Dermis blood vessel endothelial cell (primary cell): ENCODE data around the gene DMRTB1. TPM values are rescaled to one million over a fixed set of nuclear protein-coding genes. Genes with fewer than 3 reads are reported as not detected.

Experiments used
- DNase-seq: peaks from one replicate; pipeline ENCODE4 v3.0.0; 2010
- total RNA-seq: library from RNA; depleted of rRNA; stranded (reverse); fragments of >200 nt; gene quantifications from 2 replicates; pipeline ENCODE4 v1.2.3, GENCODE V29; 2014

Gene DMRTB1
- total RNA-seq, 1 donor from 2014 or later: not detected

DNA sequence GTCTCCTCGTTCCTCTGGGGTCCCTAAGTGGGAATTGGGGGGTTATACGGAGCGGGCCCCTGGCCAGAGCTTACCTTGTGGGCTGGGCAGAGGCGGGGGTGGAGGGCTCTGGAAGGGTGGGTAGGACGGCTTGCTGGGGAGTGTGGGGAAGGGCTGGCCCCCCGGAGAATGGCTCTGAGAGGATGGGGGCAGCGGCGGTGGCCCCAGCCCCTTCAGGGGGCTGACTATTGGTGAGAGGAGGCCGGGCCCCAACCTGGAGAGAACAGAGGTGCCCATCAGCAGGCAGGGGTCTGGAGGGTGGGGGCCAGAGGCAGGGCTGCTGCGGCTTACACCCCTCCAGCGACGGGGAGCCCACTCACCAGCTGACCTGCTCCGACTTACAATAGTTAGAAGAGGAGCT is 50.6 kb downstream of the DMRTB1 start:
- DNase-seq: no peak

DNA sequence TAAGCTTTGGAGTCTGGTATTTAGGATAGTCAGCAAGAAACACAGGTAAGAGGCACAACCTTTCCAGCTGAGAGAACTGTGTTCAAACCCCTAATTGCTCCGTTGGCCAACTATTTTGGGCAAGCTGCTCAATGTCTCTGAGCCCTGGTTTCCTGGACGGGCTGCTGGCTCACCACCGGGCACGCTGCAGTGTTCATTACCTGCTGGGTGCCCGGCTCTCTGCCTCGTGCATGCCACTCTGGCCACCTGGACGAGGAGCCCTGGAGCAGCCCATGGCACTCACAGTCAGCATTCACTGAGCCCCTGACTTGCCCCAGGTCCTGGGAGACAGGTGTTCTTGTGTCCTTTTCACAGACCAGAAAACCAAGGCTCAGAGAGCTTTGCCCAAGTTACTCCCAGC is 51.0 kb downstream of the DMRTB1 start:
- DNase-seq: no peak

DNA sequence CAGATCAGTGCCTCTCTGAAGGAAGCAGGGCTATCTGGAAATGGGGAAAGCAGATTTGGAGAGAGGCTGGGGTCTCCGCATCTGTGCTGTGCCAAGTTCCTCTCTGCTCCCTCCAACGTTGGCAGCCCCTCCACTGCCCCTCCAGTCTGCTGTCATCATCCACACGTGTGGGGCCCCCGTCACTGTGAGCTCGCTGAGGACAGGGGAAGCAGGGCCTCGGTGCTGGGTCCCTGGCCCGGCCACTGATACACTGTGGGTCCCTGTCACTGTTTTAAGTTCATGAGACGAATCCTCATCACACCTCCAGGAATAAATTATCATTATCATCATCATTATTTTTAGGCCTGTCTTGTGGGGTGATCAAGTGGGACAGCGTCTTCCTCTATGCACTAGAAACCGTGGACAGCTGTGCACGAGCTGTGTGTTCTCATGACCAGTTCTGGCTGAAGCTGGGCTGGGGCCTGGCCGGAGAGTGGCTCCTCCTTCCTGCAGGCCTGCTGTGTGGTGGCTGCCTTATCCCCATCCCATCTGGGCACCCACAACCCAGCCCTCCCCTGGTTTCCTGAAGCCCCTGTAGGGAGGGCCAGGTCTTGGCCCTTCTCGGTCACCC is 52.2 kb downstream of the DMRTB1 start:
- DNase-seq: no peak

GRCh38 chr1:53511933-53512806 is 53.0 kb downstream of the DMRTB1 start:
- no peak for DNase-seq

DNA sequence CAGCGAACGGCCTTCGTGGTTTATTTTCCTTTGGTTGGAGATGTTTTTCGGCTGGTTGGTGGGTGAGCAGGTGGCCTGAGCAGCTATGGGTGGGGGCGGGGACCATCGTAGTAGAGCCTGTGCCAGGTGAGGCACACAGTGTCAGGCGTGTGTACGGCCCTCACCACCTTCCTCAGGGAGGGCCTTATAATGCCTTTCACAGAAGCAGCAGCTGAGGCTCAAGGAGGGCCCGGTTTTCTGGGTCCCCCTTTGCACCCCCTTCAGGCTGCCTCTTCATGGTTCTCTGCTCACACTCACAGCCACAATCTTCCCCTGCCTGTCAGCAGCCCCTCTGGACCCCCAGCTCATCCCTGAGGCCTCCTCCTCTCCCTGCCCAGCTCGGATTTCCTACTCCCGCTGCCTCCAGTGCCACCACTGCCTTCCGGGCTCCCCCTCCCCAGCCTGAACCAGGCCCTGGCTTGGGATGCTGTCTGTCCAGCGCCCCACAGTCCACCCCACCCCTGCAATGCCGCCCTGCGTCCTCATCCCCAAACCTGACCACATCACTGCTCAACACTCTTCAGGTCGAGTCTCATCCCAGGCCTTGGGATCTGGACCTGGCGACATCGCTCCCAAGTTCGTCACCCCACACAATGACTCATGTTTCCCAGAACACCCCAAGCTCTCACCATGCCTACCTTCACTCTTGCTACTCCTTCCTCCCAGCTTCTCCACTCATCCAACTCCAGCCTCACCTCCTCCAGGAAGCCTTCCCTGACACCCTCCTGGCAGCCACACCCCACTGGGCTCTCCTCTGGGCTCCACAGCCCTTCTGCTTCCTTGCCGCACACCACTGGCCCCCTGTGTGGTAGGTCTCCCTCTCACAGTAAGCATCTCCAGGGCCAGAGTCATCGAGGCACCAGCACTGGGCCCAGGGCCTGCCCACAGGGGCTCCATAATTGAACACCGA is 53.9 kb downstream of the DMRTB1 start:
- DNase-seq: no peak

DNA sequence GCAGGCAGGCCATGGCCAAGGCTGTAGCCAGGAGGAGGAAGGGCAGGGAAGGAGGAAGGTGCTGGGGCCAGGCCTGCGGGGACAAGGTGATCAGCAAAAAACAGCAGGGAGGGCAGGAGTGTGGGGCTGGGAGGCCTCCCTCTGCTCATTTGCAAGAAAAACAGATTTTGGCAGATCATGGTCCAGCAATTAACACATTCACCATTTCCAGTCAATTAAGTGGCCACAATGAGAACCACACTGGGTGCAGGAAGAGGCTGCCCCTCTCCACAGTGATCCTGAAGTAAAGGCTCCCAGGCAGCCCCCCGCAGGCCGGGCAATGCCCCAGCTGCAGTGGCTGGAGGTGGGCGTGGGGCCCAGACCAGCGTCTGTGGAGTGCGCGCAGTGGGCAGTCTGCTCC is 54.6 kb downstream of the DMRTB1 start:
- DNase-seq: no peak

DNA sequence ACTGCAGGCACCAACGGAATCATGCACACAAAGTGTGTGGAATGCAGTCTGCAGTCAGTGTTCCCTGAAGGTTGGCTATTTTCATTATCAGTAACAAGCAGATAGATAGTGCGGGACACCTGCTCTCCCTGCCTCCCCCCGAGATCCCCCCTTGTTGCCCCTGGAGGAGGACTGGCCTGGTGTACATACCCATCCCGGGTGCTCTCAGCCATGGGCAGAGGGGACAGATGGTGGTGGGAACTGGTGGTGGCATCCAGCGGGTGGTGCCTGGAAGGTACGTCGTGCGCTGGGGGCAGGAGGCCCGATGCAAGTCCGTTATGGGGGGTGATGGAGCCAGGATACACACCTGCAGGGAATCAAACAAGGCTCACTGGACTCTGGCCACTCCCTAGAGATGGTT is 55.2 kb downstream of the DMRTB1 start:
- DNase-seq: no peak

GRCh38 chr1:53516181-53516580 is 57.0 kb downstream of the DMRTB1 start:
- DNase-seq: no peak

Other genes starting within 250 kb of the DMRTB1 start
- 47.1 TPM in 2 replicates for gene CZIB, start 238.8 kb upstream of the DMRTB1 start, total RNA-seq
- gene MAGOH, start 220.9 kb upstream of the DMRTB1 start, total RNA-seq: 34.9 and 50.3 TPM in 2 replicates
- 17.2 and 51.9 TPM in 2 replicates for gene LRP8, start 131.3 kb upstream of the DMRTB1 start, total RNA-seq